Left lung (tissue), 10 donors: ENCODE results near the gene CERCAM. TPM values are rescaled to one million over a fixed set of nuclear protein-coding genes. Genes with fewer than 3 reads are reported as not detected.

Experiments used
- ATAC-seq: fragments of 200-7000 bp; cut with Tn5 transposase; one replicate; pipeline ENCODE4 v1.9.1; 2020; ENCODE audit warnings: moderate library complexity
- DNase-seq, 4 donors: peaks; one replicate each; pipeline ENCODE4 v3.0.0-alpha.2; 2013 to 2020
- H3K27ac ChIP-seq, 2 donors: fragments of 200-600 bp; sonication (generic) in 1 of 2; one replicate each; pipeline versions ENCODE4 v1.5.0 to v1.8.0; 2020 to 2021
- H3K27me3 ChIP-seq, 2 donors: fragments of 200-600 bp; sonication (generic) in 1 of 2; one replicate each; pipeline versions ENCODE4 v1.5.0 to v1.8.0; 2020 to 2021
- H3K36me3 ChIP-seq, 2 donors: fragments of 200-600 bp; sonication (generic) in 1 of 2; one replicate each; pipeline versions ENCODE4 v1.5.0 to v1.8.0; 2020 to 2021
- H3K4me1 ChIP-seq, 2 donors: fragments of 200-600 bp; one replicate each; pipeline ENCODE4 v1.8.0; 2021
- H3K4me3 ChIP-seq, 2 donors: fragments of 200-600 bp; sonication (generic) in 1 of 2; one replicate each; pipeline versions ENCODE4 v1.5.0 to v1.8.0; 2020 to 2021; ENCODE audit warnings: mild to moderate bottlenecking in 1 of 2
- H3K9me3 ChIP-seq, 2 donors: fragments of 200-600 bp; sonication (generic) in 1 of 2; one replicate each; pipeline versions ENCODE4 v1.5.0 to v1.8.0; 2020 to 2021
- intact Hi-C, 2 donors: fragments of 100-400 bp; cut with DNase I; formaldehyde crosslinking; loops; one replicate each; pipeline versions ENCODE4 v1.11.2 to v1.14.2; 2022
- polyA plus RNA-seq, 6 donors: library from polyadenylated mRNA; unstranded; fragments of 120-200 nt; gene quantifications; one replicate each; pipeline ENCODE4 v1.2.1, GENCODE V29; 2013; ENCODE audit not compliant: insufficient read length in 6 of 6
- total RNA-seq, 2 donors: library from RNA; stranded (reverse); fragmentation: NEBNext Ultra II Directional; extraction: Animal tissue kit (Norgen Biotek cat#: 25700); gene quantifications; one replicate each; pipeline ENCODE4 v1.2.1, GENCODE V29; 2021
- TF ChIP-seq, protein P1 (sequence below), 2 donors: fragments of 200-600 bp; sonication (generic) in 1 of 2; IDR thresholded peaks; one replicate each; pipeline versions ENCODE4 v1.5.0 to v1.8.0; 2021; ENCODE audit warnings: antibody characterized with exemption in 2 of 2
- donor health status: DM: no; HTN: yes; CAD: no.
- donor health status: DM: no; HTN: no; CAD: no.

Gene CERCAM
- total and polyA plus RNA-seq, 8 donors, result 35.8 to 79.0 (median 46.7) TPM

DNA sequence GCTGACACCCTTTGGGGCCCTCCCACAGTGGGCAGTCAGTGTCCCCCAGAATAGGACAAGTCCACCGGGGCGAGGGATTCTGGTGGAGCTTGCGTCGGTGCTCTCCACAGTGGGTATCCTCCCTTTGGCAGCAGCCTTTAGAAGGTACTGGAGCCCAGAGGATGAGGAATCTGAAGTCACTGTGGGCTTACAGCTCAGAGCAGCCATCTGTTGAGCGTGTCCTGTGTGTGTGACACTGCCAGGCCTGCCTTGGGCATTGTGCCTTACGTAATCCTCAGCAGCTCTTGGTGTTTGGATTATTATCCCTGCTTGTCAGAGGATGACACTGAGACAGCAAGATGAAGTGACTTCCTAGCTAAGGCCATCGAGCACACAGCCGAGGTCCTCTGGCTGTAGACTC, 36.9 kb upstream of the CERCAM start:
- intact Hi-C loops, result no loop called here
- ATAC-seq, result no peak
- H3K4me1 ChIP-seq, result no peaks in the 10 kb centered on the region
- no peak overlapping the region for H3K4me3 ChIP-seq
- H3K27ac ChIP-seq, result no peak overlapping the region
- TF ChIP-seq, protein P1, sequence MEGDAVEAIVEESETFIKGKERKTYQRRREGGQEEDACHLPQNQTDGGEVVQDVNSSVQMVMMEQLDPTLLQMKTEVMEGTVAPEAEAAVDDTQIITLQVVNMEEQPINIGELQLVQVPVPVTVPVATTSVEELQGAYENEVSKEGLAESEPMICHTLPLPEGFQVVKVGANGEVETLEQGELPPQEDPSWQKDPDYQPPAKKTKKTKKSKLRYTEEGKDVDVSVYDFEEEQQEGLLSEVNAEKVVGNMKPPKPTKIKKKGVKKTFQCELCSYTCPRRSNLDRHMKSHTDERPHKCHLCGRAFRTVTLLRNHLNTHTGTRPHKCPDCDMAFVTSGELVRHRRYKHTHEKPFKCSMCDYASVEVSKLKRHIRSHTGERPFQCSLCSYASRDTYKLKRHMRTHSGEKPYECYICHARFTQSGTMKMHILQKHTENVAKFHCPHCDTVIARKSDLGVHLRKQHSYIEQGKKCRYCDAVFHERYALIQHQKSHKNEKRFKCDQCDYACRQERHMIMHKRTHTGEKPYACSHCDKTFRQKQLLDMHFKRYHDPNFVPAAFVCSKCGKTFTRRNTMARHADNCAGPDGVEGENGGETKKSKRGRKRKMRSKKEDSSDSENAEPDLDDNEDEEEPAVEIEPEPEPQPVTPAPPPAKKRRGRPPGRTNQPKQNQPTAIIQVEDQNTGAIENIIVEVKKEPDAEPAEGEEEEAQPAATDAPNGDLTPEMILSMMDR (IDR thresholded peaks at IDR 0.05), result no peak
- H3K9me3 ChIP-seq, result no peaks in the 10 kb centered on the region
- no peaks in the 10 kb centered on the region for H3K27me3 ChIP-seq
- no peak for DNase-seq
- peaks cover 0 to 96% of the 10 kb centered on the region in 2 donors for H3K36me3 ChIP-seq

- Histone ChIP-seq H3K27me3 (no peaks in the 10 kb centered on the region), H3K36me3 (peaks cover 0 to 96% of the 10 kb centered on the region in 2 donors), H3K4me3 (no peak overlapping the region), H3K9me3 (no peaks in the 10 kb centered on the region), H3K27ac (no peak overlapping the region), H3K4me1 (no peaks in the 10 kb centered on the region)
- DNase-seq, result no peak
- no peak for ATAC-seq
- TF ChIP-seq, protein P1 (IDR thresholded peaks at IDR 0.05), result no peak
- intact Hi-C loops, result no loop called here
Observed at GRCh38 chr9:128384801-128385495, 35.7 kb upstream of the CERCAM start.

- Histone ChIP-seq H3K4me1 (no peaks in the 10 kb centered on the region), H3K4me3 (no peak overlapping the region), H3K27me3 (no peaks in the 10 kb centered on the region), H3K36me3 (peaks cover 0 to 96% of the 10 kb centered on the region in 2 donors), H3K27ac (no peak overlapping the region), H3K9me3 (no peaks in the 10 kb centered on the region)
- no peak for DNase-seq
- TF ChIP-seq, protein P1 (IDR thresholded peaks at IDR 0.05), result no peak
- ATAC-seq, result no peak
- intact Hi-C loops, result no loop called here
Observed at GRCh38 chr9:128385496-128386460, 34.9 kb upstream of the CERCAM start.

GRCh38 chr9:128388150-128388549, 32.5 kb upstream of the CERCAM start:
- Histone ChIP-seq H3K4me3 (no peak overlapping the region), H3K36me3 (peaks cover 0 to 98% of the 10 kb centered on the region in 2 donors), H3K27me3 (no peaks in the 10 kb centered on the region), H3K4me1 (no peaks in the 10 kb centered on the region), H3K27ac (no peak overlapping the region), H3K9me3 (no peaks in the 10 kb centered on the region)
- no peak for DNase-seq
- intact Hi-C loops, result no loop called here
- no peak for ATAC-seq
- TF ChIP-seq, protein P1 (IDR thresholded peaks at IDR 0.05), result no peak
